HG03558 (cell line): Measurements from ENCODE around the gene KIAA0232.

Source experiments
- ATAC-seq: cut with Tn5 transposase; IDR thresholded peaks from one replicate; pipeline ENCODE4 v1.9.1; 2021; ENCODE audit warnings: moderate number of reproducible peaks; ENCODE audit not compliant: unreplicated experiment; ENCODE audit errors: extremely low read depth

The KIAA0232 gene

DNA sequence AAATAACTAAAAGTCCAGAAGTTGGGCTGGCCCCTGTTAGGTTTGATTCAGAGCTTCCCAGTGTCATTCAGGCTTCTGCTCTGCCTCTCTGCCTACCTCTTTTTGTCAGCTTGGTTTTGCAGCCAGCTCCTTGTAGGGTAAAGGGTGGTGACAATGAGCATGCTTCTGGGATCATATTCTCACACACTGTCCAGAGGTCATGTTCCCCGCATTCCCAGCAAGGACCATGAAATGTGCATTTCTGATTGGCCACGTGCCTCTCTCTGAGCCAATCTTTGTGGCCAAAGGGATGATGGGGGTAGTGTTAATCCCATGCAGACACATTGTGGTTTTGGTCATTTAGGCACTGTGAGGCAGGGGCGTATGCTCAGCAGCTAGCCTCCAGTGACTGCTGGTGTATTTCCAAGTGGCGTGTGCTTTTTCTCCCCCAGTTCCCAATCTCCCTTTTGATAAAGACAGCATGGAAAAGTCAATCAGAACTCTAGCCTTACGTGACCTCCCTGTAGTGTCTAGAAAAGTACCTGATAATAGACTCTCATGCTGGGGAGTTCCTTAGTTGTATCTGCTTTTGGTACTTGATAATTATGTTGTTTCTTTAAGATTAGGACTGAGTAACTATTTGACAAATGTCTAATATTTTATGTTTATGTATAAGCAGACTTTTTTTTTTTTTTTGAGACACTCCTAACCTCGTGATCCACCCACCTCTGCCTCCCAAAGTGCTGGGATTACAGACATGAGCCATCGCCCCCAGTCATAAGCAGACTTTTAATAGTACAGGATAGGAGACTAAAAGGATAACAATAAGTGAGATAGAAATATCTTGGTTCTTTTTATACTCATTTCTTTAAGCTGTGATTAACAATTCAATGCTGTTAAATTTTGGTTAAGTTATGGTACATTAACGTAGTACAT lies 57.8 kb downstream of the KIAA0232 start:
- ATAC-seq = no peak

DNA sequence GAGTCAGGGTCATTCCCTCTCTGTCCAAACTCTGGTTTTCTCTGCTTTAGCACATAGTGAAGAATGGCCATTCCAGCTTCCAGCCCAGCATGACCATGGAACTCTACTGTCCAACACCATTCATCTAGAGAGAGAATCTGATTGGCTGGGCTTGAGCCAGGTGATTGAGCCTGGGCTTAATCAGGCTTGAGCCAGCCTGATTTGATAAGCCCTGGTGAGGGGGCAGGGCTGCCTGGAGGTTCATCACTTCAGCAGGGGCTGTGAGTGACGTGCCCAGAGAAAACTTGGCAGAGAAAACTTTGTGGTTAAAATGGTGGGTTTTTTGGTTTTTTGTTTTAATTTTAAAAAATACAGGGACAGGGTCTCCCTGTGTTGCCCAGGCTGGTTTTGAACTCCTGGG lies 62.5 kb downstream of the KIAA0232 start:
- no peak for ATAC-seq

- ATAC-seq = no peak
These were observed 63.0 kb downstream of the KIAA0232 start for GRCh38 chr4:6845574-6845973.

- ATAC-seq = no peak
These were observed 64.7 kb downstream of the KIAA0232 start for GRCh38 chr4:6847178-6847577.

- ATAC-seq = no peak
These were observed 66.3 kb downstream of the KIAA0232 start for GRCh38 chr4:6848717-6849305.

- ATAC-seq = no peak
These were observed 67.2 kb downstream of the KIAA0232 start for GRCh38 chr4:6849691-6850090.

DNA sequence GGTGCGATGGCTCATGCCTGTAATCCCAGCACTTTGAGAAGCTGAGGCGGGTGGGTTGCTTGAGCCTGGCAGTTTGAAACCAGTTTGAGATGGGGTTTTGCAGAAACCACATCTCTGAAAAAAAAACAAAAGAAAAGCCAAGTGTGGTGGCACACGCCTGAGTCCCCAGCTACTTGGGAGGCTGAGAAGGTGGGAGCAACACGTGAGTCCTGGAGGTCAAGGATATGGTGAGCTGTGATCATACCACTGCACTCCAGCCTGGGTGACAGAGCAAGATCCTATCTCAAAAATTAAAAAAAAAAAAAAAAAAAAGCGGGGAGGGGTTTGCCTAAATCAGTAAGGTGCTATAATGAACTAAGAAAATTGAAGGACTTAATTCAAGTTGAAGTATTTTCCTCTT lies 68.9 kb downstream of the KIAA0232 start:
- ATAC-seq = no peak

DNA sequence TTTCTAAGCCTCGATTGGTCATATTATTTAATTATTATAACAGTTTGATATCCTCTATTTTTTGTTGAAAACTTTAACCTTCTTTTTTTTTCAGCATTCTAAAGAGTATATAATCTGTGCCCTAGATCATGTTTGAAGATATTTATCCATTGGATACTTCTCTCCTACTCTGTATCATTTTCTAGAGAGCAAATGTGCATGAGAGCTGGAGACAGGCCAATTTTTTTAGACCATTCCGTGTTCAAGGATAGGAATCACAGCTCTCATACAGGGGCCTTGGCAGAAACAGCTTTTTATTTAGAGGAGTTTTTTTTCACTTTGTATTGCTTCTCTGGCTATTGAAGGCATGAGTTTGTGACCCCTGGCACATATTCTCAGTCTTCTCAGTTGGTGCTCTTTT lies 69.4 kb downstream of the KIAA0232 start:
- no peak for ATAC-seq

DNA sequence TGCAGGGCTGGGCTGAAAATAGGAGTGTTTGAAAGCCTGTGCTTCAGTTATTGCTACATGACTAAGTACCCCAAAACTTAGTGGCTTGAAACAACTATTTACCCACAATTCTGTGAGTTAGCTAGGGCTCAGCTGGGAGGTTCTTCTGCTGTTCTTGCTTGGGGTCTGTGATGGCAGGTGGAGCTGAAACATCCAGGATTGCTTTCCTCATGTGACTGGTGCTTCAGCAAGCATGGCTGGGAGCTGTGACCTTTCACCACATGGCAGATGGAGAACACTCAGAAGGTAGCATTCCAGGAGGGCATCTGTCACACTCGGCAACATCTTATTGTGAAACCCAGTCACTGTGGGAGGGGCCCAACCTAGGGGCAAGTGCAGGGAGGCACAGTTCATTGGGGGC lies 70.1 kb downstream of the KIAA0232 start:
- ATAC-seq = no peak

DNA sequence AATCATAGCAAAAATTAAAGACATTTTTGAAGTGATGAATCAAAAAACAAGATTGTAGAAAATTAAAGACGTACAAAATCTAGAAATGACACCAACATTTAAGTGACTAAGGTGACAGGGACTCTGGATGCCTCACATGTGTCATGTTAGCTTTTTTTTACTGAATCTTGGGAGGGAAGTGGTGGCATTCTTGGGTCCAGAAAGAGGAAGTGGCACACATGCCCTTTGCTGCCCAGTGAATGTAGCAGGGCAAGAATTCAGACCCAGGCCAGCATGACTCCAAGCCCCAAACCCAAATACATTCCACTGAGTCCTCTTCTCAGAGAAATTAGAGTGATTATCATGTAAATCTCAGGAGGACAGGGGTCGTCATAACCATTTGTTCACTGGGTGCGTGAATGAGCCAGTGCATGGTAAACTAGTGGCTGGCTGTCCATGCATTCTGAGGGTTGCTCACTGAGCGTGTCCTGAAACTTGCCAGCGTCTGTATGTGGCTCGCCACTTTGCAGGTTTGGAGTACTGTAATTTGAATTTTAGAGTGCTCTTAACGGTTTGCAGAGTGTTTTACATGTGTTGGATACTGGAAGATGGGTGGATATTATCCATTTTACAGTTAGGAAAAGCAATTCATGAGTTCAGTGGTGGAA lies 71.7 kb downstream of the KIAA0232 start:
- no peak for ATAC-seq

GRCh38 chr4:6855692-6856297 lies 73.3 kb downstream of the KIAA0232 start:
- peak; percentile 92 for ATAC-seq

GRCh38 chr4:6856391-6856790 lies 73.9 kb downstream of the KIAA0232 start:
- no peak for ATAC-seq

DNA sequence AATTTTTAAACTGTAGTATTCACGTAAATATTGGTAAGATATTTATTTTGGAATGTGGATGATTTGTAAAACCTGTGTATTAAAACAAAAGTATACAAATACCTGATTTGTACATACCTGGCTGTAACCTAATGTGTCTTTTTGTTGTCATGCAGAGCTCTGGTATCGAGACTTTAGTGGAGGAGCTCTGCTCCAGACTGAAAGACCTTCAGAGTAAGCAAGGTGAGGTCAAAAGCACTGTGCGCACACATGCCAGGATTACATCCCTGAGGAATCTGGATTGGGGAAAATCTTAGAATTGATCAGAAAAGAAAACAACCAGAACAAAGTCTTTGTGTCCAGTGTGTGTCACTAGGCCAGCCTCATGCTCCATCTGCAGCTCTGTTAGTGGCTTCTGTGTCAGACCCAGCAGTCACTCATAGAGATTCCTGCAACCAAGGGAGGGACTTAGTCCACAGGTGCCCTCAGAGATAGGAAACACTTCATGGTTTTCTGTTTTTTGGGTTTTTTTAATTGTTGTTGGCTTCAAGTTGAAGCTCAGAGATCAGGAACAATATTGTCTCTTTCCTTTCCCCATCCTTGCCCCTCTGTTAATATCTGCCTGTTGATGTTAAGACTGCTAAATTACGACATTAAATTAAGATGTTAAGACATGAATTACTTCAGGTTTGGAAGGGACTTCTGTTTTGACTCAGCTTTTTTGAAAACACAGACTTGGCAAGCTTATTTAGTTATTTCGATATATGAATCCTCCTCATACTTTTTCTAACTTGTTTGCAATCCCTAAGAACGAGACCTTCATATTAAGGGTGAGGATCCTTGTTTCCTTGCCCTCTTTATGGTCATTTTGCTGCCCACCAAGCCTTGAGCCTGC lies 74.7 kb downstream of the KIAA0232 start:
- ATAC-seq = no peak

DNA sequence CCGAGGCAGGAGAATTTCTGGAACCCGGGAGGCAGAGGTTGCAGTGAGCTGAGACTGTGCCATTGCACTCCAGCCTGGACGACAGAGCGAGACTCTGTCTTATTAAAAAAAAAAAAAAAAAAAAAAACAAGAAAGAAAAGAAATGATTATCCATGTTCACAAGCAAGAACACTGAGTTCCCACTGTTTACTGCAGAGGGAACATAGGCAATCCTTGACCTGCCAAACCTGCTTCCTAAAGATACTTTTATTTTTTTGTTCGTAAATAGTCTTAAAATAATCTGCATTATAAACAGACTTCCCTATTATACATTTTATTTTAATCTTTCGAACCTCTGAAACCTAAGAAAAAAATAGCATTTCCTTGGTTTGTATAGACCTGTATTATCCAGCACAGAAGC lies 76.5 kb downstream of the KIAA0232 start:
- no peak for ATAC-seq

DNA sequence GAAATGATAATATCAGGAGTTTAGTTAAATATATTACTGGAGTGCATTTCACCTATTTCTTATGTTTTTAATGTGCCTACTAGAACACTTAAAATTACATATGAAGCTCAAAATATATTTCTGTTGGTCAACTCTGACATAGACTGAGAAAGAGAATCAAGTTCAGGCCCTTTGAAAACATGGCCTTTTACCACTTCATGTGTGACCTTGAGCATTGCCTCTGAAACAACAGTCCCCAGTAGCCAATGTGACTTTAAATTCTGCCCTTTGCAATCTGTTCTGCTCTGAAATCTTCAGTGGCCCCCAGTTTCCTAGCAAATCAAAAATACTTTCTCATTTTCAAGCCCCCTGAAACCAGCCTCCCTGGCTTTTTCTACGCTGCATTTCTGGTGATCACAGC lies 77.0 kb downstream of the KIAA0232 start:
- no peak for ATAC-seq

GRCh38 chr4:6868386-6868785 lies 85.9 kb downstream of the KIAA0232 start:
- ATAC-seq = no peak

DNA sequence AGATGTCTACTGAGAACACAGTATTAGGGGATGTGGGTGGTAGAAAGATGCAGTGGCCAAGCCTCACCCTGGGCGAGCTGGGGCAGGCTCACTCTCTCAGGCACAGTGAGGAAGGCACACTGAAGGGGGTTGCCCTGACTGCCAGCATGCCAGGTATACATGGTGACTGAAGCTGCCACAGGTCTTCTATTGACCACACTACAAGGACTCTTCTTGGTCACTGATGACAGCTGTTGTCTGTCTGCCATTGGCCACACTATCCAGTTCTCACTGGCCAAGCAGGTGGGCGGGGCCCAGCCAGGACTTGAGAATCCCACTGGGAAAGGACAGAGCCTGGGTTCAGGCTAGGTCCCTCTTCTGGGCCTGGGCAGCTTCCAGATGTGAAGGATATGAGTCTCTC lies 87.4 kb downstream of the KIAA0232 start:
- ATAC-seq = no peak

GRCh38 chr4:6873291-6873690 lies 90.8 kb downstream of the KIAA0232 start:
- ATAC-seq = no peak

GRCh38 chr4:6873792-6874461 lies 91.4 kb downstream of the KIAA0232 start:
- no peak for ATAC-seq
